Cardiac fibroblast (primary cell): ENCODE measurements around the gene USH2A.
"Not testable (repeated sequence)": the region's sequence is repeated elsewhere in the genome, so short reads cannot be mapped to it uniquely, and the experiment has no call there.

Experiments
- DNase-seq, 2 donors: peaks; one replicate each; pipeline versions ENCODE4 v3.0.0 to v3.0.0-alpha.2; 2010; ENCODE audit warnings: low read depth in 2 of 2
- H3K4me3 ChIP-seq, 2 donors: replicated peaks in 1 of 2; 1 replicate in 1 of 2; 2 replicates in 1 of 2; pipeline ENCODE4 v1.5.1; 2011; ENCODE audit warnings: low read depth in 2 of 2, low read length in 2 of 2, mild to moderate bottlenecking in 2 of 2, moderate library complexity in 1 of 2
- TF ChIP-seq, protein P1 (sequence below): IDR thresholded peaks from one replicate; pipeline ENCODE4 v1.5.1; 2011; ENCODE audit warnings: low read depth, mild to moderate bottlenecking, low read length, inconsistent platforms

Gene USH2A

DNA sequence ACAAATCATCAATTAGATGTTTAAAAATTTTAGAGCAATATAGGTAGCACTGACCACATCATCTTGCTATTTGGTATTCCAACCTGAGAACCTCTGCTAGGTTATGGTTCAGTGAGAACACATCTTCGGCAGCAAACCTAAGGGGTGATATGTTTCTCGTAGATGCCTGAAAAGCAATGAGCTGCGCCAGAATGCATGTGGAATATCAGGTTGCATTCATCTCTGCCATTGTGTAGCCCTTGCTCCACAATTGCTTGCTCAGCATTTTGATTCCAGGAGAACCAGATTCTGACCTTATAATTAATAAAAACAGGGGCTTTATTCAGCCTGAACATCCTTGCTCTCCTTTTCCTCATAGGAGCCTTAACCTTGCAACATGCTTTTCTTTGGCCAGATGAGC lies 408.1 kb downstream of the USH2A start:
- no peak for DNase-seq
- no peak overlapping the region for H3K4me3 ChIP-seq
- TF ChIP-seq, protein P1, sequence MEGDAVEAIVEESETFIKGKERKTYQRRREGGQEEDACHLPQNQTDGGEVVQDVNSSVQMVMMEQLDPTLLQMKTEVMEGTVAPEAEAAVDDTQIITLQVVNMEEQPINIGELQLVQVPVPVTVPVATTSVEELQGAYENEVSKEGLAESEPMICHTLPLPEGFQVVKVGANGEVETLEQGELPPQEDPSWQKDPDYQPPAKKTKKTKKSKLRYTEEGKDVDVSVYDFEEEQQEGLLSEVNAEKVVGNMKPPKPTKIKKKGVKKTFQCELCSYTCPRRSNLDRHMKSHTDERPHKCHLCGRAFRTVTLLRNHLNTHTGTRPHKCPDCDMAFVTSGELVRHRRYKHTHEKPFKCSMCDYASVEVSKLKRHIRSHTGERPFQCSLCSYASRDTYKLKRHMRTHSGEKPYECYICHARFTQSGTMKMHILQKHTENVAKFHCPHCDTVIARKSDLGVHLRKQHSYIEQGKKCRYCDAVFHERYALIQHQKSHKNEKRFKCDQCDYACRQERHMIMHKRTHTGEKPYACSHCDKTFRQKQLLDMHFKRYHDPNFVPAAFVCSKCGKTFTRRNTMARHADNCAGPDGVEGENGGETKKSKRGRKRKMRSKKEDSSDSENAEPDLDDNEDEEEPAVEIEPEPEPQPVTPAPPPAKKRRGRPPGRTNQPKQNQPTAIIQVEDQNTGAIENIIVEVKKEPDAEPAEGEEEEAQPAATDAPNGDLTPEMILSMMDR, result no peak

DNA sequence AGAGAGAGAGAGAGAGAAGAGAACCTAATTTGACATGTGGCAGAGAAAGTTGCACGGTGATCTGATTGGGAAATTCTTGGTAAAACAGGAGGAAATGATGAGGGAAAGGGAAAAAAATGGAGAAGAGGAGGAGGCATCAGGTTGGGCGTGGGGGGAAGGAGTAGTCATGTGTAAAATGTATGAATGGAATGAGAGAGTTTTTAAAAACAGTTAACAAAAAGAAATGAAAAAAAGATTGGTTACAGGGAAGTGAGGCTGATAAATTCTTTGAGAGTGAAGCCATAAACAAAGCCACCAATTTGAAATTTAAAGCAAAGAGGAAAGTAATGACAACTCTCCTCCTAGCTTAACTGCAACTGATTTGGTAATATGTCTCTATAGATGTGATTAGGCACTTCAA lies 409.2 kb downstream of the USH2A start:
- no peak overlapping the region for H3K4me3 ChIP-seq
- TF ChIP-seq, protein P1, result no peak
- no peak for DNase-seq

DNA sequence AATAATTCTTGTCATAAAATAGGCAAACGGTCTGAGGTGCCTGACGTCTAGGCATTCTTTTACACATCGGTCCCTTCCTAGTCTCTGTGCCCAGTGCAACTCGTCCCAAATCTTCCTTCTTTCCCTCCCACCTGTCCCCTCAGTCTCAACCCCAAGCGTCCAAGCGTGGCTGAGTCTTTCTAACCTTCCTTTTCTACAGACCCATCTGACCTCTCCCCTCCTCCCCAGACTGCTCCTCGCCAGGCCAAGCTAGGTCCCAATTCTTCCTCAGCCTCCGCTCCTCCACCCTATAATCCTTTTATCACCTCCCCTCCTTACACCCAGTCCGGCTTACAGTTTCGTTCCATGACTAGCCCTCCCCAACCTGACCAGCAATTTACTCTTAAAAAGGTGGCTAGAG lies 413.8 kb downstream of the USH2A start:
- not testable (repeated sequence) for DNase-seq, H3K4me3 ChIP-seq

DNA sequence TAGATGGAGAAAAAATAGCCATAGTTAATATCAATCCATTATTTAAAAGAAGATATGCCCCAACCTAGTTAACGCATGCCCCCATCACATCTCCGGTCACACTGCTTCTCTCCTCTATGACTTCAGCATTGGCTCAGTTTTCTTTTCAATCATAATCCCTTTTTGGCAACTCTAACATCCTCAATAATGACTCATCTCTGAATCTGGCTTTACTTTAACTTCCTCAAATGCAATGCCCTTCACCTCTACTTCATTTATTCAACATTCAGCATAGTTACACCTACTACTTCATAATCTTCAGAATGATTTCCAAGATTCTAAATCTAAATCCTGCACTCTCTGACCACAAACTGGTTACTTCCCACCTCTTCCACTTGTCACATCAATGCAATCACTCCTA lies 417.3 kb downstream of the USH2A start:
- DNase-seq, result peak in 1 of 2 donors; percentile 0

DNA sequence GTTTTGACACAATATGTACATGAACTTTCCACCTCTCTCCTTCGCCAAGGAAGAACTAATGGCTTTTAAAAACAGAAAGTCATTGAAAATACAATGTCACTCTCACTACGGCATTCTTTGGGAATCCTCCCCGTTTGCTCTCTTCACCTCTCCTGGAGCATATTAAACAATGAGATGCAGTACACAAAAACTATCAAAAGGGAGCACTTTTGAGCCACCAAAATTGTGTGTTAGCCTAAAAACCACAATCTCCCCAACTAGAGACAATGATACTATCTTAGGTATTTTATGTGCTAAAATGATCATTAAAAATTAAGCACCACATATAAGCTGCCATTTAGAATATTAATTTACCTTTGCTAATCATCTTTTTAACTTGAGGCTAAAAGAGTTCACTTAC lies 430.6 kb downstream of the USH2A start:
- no peak overlapping the region for H3K4me3 ChIP-seq
- TF ChIP-seq, protein P1, result no peak
- peak; percentile 12 to 14 for DNase-seq

More for the DNA sequence above, 417.3 kb downstream of the USH2A start:
- TF ChIP-seq, protein P1, result no peak
- no peak overlapping the region for H3K4me3 ChIP-seq

DNA sequence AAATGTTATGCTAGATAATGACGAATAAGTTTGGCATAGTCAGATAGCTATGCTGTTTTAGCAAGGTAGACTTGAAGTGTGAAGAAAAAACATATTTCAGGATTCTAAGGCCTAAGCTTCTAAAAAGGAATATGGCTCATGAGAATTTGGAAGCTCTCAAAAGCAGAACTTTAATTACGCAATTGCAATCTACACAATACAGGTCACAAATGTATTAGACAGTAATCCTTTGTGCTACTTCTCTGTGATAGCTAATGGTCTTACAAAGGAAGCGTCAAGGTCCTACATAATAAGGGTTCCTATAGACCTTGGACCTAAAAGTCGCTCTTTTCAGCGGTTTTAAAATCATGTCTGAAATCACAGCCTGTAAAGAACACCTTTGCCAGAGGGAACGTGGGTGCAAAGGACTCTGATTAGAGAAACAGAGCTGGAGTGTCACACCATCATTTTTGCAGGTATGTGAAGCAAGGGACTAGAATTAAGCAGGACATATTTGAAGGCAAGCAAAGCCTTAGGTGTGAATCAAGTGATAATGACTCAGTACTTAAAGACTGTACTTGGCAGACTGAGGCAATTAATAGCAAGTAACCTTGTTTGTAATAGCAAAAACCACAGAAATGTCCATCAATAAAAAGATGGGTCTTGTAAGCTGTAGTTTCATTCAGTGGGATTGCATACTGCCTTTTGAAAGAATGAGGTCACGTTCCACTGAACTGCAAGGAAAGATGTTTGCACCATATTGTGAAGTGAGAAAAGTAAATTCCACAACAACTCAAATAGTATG lies 436.0 kb downstream of the USH2A start:
- DNase-seq, result no peak
- H3K4me3 ChIP-seq, result no peak overlapping the region
- TF ChIP-seq, protein P1, result no peak

DNA sequence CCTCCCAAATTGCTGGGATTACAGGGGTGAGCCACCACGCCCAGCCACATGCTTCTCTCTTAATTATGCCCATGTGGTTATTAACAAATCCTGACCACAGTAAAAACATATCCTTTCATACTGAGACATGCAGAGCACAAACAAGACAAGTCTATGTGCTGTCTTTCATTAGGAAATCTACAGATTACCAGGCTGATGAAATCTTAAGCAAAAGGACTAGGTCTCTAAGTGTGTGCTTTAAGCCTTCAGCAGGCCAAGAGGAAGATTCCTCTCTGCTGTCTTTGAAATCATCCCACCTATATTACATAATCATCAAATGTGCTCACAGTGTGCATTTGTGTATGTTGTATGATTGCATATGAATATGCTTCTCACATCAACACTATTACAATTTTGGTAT lies 436.8 kb downstream of the USH2A start:
- DNase-seq, result no peak
- TF ChIP-seq, protein P1, result no peak
- no peak overlapping the region for H3K4me3 ChIP-seq
